Measurements from ENCODE around the gene PALM2AKAP2. TPM values are rescaled to one million over a fixed set of nuclear protein-coding genes. Genes with fewer than 3 reads are reported as not detected.

PALM2AKAP2 gene
- 0.15 and 1.1 TPM in 2 replicates for total RNA-seq (2014; rRNA removed; shearing (Covaris generic))

DNA sequence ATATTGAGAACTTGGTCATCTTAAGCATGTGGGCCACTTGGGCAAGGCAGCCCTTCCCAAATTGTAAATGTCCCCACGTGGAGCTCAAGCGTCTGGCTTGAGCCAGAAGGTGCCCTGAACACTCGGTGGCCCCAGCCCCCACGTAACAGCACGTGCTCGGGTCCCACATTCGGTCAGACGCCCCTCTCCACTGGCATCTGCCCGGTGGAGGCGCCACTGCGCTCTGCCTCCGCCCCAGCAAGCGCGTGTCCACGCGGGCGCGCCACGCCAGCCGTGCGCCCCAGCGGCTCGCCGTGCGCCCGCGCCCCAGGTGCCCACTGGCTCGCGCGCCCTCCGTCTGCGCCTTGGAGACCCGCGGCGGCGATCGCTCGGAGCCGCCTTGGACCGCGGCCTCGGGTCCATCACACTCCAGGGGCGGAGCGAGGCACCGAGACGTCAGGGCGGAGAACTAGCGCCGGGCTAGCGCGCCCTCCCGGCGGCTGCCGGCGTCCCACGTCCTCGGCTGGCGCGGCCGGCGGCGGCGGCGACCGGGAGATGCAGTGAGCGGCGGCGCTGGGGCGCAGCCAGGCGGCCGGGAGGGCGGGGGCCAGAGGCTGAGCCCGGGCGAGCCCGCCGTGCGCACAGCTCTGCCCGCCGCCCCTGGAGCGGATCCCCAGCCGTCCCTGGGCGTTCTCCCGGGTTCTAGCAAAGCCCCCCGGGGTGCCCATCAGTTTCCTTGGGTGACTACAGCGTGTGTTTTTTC lies at the start of gene PALM2AKAP2:
Gene PALM2AKAP2 (plus strand): TSS at position 488 of the 742 bp plus-strand sequence. CDS start 291 bp downstream, outside the sequence.
- Histone ChIP-seq H3K36me3 (replicated peaks; ENCODE audit: control insufficient read depth, insufficient read depth, low read length) (no peaks in the 10 kb centered on the region), H3K27me3 (ENCODE audit: control insufficient read depth, insufficient read depth, low read length) (peaks cover 15% of the 10 kb centered on the region), H3K4me3 (ENCODE audit: insufficient read depth, low read depth, low read length) (peak within 1 kb of the TSS; percentile 62)
- DNase-seq, result peak; percentile 91

DNA sequence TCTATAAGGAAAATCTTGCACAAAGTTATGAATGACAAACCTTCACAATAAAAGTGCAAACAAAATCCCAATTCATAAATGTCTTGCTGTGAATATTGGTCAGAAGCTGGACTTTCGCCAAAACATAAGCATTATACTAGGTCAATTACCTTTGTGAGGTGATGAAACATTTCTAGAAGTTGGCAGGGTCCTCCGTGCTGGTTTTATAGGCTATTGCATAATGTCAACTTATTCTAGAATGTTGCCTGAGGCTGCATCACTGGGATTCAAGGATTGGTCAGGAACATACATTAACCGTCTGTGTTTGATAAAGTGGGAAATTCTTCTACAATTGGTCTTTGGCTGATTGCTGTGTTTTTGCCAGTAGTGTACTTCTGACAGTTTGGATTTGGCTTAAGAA lies 49.8 kb upstream of the PALM2AKAP2 start:
- Histone ChIP-seq H3K4me3 (ENCODE audit: insufficient read depth, low read depth, low read length) (no peak overlapping the region), H3K36me3 (replicated peaks; ENCODE audit: control insufficient read depth, insufficient read depth, low read length) (no peaks in the 10 kb centered on the region), H3K27me3 (ENCODE audit: control insufficient read depth, insufficient read depth, low read length) (no peaks in the 10 kb centered on the region)
- no peak for DNase-seq

DNA sequence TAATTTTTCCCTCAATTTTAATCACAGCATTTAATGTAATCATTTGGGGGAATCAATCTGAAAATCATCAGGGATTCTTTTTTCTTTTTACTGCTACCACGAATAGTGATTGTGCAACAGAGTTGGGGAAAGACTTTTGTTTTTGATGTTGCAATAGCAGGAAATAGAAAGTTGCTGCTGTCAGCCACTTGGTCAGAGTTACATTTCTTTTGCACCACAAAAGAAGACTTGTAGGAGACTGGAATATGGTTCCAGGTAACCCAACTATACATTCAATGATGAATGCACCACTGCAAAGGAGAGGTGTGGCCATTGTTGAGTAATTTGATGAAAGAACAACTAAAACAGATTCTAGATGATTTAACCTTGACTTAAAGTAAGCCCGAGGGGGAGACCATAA lies 46.3 kb upstream of the PALM2AKAP2 start:
- H3K4me3 ChIP-seq (ENCODE audit: insufficient read depth, low read depth, low read length), result no peak overlapping the region
- DNase-seq, result no peak
- no peaks in the 10 kb centered on the region for H3K36me3 ChIP-seq (replicated peaks; ENCODE audit: control insufficient read depth, insufficient read depth, low read length)
- no peaks in the 10 kb centered on the region for H3K27me3 ChIP-seq (ENCODE audit: control insufficient read depth, insufficient read depth, low read length)

DNA sequence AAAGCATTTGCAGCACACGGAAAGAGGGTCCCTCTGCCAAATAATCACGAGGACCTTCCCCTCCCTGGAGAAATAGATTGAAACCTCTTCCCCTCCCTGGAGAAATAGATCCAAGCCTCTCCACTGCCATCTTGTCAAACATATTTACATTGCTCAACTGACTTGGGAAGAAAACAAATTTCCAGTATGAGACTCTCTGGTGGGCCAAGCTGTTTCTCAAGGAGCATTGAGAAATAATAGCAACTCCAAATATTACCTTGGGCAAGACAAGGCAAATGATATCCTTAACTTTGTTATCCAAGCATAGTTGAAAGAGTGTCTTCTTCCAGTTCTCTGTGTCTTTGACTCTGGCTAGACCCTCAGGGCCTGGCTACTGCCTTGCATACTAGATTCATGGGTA lies 45.2 kb upstream of the PALM2AKAP2 start:
- H3K36me3 ChIP-seq (replicated peaks; ENCODE audit: control insufficient read depth, insufficient read depth, low read length), result no peaks in the 10 kb centered on the region
- no peaks in the 10 kb centered on the region for H3K27me3 ChIP-seq (ENCODE audit: control insufficient read depth, insufficient read depth, low read length)
- DNase-seq, result no peak
- no peak overlapping the region for H3K4me3 ChIP-seq (ENCODE audit: insufficient read depth, low read depth, low read length)

GRCh38 chr9:109735801-109736200 lies 44.2 kb upstream of the PALM2AKAP2 start:
- no peaks in the 10 kb centered on the region for H3K36me3 ChIP-seq (replicated peaks; ENCODE audit: control insufficient read depth, insufficient read depth, low read length)
- no peak overlapping the region for H3K4me3 ChIP-seq (ENCODE audit: insufficient read depth, low read depth, low read length)
- DNase-seq, result no peak
- no peaks in the 10 kb centered on the region for H3K27me3 ChIP-seq (ENCODE audit: control insufficient read depth, insufficient read depth, low read length)

DNA sequence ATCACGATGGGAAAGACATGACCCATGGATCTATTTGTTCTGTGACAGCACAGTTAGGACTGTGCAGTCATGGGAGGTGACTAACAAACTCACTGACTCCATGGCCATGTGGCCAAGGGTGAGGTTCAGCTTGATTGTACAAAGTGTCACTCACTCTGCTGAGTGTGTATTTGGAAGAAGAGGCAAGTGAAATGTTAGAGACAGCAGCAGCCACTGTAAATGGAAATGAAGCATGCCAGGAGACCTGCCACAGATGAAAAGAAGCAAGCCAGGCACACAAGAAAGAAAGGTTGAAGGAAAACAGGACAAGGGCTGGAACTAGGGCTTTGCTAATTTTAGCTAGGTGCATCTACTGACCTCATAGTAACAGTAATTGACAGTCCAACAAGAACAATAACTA lies 42.7 kb upstream of the PALM2AKAP2 start:
- H3K4me3 ChIP-seq (ENCODE audit: insufficient read depth, low read depth, low read length), result no peak overlapping the region
- H3K36me3 ChIP-seq (replicated peaks; ENCODE audit: control insufficient read depth, insufficient read depth, low read length), result no peaks in the 10 kb centered on the region
- no peak for DNase-seq
- no peaks in the 10 kb centered on the region for H3K27me3 ChIP-seq (ENCODE audit: control insufficient read depth, insufficient read depth, low read length)

GRCh38 chr9:109739760-109740159 lies 40.2 kb upstream of the PALM2AKAP2 start:
- no peak overlapping the region for H3K4me3 ChIP-seq (ENCODE audit: insufficient read depth, low read depth, low read length)
- H3K27me3 ChIP-seq (ENCODE audit: control insufficient read depth, insufficient read depth, low read length), result no peaks in the 10 kb centered on the region
- no peaks in the 10 kb centered on the region for H3K36me3 ChIP-seq (replicated peaks; ENCODE audit: control insufficient read depth, insufficient read depth, low read length)
- DNase-seq, result no peak

DNA sequence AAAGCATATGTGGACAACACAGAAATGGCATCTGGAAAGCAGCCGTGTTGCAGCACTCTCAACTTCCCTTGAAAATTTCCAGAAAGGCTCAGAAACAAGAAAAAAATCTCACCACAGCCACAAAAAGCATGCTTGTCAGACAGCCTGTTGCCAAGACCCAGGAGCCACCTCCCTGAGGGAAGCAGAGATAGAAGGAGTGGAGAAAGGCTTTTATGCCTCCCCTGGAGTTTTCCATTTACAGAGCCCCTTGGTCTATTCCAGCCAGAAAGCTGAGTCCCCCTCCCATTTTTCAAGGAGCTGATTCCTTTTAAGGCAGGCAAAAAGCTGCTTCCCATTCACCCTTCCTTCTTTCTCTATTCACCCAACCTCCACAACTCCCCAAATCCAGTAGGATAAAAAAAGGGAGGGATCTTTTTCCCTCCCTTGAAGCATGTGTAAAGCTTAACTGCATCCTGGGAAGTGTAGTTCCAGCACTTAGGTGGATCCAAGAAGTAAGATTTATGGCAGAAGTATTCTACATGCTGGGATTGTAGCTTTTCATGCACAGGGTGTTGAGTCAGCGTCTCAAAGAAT lies 37.1 kb upstream of the PALM2AKAP2 start:
- H3K36me3 ChIP-seq (replicated peaks; ENCODE audit: control insufficient read depth, insufficient read depth, low read length), result no peaks in the 10 kb centered on the region
- H3K4me3 ChIP-seq (ENCODE audit: insufficient read depth, low read depth, low read length), result no peak overlapping the region
- DNase-seq, result no peak
- H3K27me3 ChIP-seq (ENCODE audit: control insufficient read depth, insufficient read depth, low read length), result no peaks in the 10 kb centered on the region

DNA sequence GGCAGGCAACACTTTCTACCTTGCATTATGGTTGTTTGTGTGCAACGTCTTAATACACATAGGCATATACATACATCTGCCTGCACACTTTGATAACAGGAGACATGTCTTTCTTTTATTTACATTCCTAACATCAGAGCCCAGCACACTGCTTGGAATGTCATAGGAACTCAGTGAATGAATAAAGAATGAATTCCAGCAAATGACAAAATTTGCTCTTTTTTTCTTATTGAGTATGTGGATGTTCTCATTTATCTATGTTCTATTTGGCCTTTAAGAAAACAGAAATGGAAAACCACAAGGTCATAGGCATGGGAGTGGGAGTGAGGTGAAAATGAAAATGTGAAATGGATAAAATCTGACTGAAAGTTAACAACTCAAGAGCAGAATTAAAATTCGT lies 36.3 kb upstream of the PALM2AKAP2 start:
- no peak overlapping the region for H3K4me3 ChIP-seq (ENCODE audit: insufficient read depth, low read depth, low read length)
- no peak for DNase-seq
- H3K27me3 ChIP-seq (ENCODE audit: control insufficient read depth, insufficient read depth, low read length), result no peaks in the 10 kb centered on the region
- no peaks in the 10 kb centered on the region for H3K36me3 ChIP-seq (replicated peaks; ENCODE audit: control insufficient read depth, insufficient read depth, low read length)

- DNase-seq, result no peak
- Histone ChIP-seq H3K36me3 (replicated peaks; ENCODE audit: control insufficient read depth, insufficient read depth, low read length) (no peaks in the 10 kb centered on the region), H3K27me3 (ENCODE audit: control insufficient read depth, insufficient read depth, low read length) (no peaks in the 10 kb centered on the region), H3K4me3 (ENCODE audit: insufficient read depth, low read depth, low read length) (no peak overlapping the region)
Measured at GRCh38 chr9:109745335-109746283, 34.4 kb upstream of the PALM2AKAP2 start.

DNA sequence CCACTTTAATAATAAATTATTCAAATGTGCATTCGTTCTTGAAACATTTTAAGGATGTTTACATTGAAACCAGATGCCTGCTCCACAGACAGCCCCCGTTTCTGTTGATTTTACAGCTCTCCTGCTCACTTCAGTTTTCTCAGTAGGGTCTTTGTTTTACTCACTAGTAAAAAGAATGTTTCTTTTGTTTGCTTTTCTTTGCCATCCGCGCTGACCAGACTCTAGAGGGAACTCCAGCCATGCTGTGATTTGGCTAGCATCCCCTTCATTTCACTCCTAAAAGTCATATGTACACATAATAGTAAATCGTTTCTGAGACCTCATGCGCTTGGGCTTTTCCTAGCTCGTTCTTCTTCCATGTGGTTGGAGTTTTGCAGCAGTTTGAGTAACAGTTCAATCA lies 28.7 kb upstream of the PALM2AKAP2 start:
- no peaks in the 10 kb centered on the region for H3K27me3 ChIP-seq (ENCODE audit: control insufficient read depth, insufficient read depth, low read length)
- no peaks in the 10 kb centered on the region for H3K36me3 ChIP-seq (replicated peaks; ENCODE audit: control insufficient read depth, insufficient read depth, low read length)
- no peak overlapping the region for H3K4me3 ChIP-seq (ENCODE audit: insufficient read depth, low read depth, low read length)
- no peak for DNase-seq

- Histone ChIP-seq H3K36me3 (replicated peaks; ENCODE audit: control insufficient read depth, insufficient read depth, low read length) (no peaks in the 10 kb centered on the region), H3K27me3 (ENCODE audit: control insufficient read depth, insufficient read depth, low read length) (no peaks in the 10 kb centered on the region), H3K4me3 (ENCODE audit: insufficient read depth, low read depth, low read length) (no peak overlapping the region)
- DNase-seq, result no peak
Measured at GRCh38 chr9:109753308-109753707, 26.7 kb upstream of the PALM2AKAP2 start.

DNA sequence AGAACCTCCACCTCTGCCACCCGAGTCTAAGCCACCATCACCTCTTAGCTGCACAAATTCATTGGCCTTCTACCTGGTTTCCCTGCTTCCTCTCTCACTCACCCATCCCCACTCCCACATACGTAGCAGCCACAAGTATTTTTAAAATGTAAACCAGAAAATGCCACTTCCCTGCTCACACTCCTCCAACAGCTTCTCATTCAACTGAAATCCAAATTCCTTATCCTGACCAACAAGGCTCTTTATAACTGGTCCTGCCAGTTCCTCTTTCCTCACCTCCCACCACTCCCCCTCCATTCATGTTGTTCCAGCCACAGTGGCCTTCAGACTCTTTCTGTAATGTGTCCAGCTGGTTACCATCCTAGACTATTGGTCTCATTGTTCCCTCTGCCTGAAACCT lies 25.0 kb upstream of the PALM2AKAP2 start:
- H3K36me3 ChIP-seq (replicated peaks; ENCODE audit: control insufficient read depth, insufficient read depth, low read length), result no peaks in the 10 kb centered on the region
- no peak for DNase-seq
- H3K27me3 ChIP-seq (ENCODE audit: control insufficient read depth, insufficient read depth, low read length), result no peaks in the 10 kb centered on the region
- no peak overlapping the region for H3K4me3 ChIP-seq (ENCODE audit: insufficient read depth, low read depth, low read length)

DNA sequence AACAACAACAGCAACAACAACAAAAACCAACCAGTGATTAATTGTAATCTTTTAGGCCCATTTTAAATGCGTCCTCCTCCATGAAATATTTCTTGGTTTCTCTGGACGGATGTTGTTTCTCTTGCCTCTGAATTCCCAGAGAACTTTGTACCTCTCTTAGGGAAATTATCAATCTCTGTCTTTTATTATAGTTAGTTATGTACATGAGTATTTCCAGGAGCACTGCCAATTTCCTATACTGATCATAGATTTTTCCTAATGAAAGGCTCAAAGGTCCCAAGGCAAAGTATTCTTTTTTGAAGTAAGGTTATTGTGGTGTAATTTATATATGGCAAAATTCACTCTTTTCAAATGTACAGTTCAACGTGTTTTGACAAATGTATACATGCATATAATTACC lies 20.4 kb upstream of the PALM2AKAP2 start:
- DNase-seq, result no peak

DNA sequence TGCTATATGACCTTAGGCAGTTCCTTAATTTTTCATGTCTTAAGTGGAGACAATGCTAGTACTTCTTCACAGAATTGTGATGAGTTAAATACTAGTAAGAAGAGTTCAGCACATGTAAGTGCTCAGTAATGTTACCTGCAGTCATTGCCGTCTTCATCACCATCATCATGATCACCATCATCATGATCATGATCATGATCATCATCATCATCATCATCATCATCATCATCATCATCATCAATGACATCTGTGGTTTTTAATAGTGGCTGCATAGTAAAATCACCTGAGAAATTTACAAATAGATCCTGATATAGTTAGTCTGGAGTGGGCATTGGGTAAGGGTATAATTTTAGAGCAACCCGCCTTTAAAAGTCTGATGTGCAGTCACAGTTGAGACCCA lies 14.7 kb upstream of the PALM2AKAP2 start:
- DNase-seq, result no peak
- Histone ChIP-seq H3K27me3 (ENCODE audit: control insufficient read depth, insufficient read depth, low read length) (no peaks in the 10 kb centered on the region), H3K36me3 (replicated peaks; ENCODE audit: control insufficient read depth, insufficient read depth, low read length) (no peaks in the 10 kb centered on the region), H3K4me3 (ENCODE audit: insufficient read depth, low read depth, low read length) (no peak overlapping the region)

More for the DNA sequence above, 20.4 kb upstream of the PALM2AKAP2 start:
- Histone ChIP-seq H3K4me3 (ENCODE audit: insufficient read depth, low read depth, low read length) (no peak overlapping the region), H3K36me3 (replicated peaks; ENCODE audit: control insufficient read depth, insufficient read depth, low read length) (no peaks in the 10 kb centered on the region), H3K27me3 (ENCODE audit: control insufficient read depth, insufficient read depth, low read length) (no peaks in the 10 kb centered on the region)

Data from H7 (cell line).